Stimulated activated CD8-positive, alpha-beta memory T cell treated with anti-CD3 and anti-CD28 coated beads, Interleukin-12 subunit alpha, Interleukin-12 subunit beta, amount 100 ng/mL, for 24 hours (primary cell): ENCODE data around the gene CAPN15.

ENCODE experiments used
- DNase-seq: peaks from one replicate; pipeline ENCODE4 v3.0.0-alpha.2; 2020; ENCODE audit errors: extremely low read depth

The CAPN15 gene

GRCh38 chr16:561957-562938, 34.7 kb downstream of the CAPN15 start:
- DNase-seq, result no peak

DNA sequence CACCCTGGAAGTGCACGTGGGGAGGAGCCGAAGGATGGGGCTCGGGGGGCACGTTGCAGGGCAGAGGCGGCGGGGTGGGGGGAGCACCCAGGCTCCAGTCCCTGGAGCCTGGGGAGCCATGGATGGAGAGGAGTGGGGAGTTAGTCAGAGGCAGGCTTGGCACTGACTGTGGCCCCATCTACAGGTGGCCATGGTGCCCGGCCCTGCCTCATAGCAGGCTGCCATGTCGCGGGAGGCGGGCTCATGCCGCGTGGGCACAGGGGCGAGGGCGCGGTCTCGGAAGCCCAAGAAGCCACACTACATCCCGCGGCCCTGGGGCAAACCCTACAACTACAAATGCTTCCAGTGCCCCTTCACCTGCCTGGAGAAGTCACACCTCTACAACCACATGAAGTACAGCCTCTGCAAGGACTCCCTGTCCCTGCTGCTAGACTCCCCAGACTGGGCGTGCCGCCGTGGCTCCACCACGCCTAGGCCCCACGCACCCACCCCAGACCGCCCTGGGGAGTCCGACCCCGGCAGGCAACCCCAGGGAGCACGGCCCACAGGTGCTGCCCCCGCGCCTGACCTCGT, 35.6 kb downstream of the CAPN15 start:
- DNase-seq, result no peak

- DNase-seq, result no peak
Measured at GRCh38 chr16:564690-565418, 37.3 kb downstream of the CAPN15 start.

GRCh38 chr16:565419-566330, 38.2 kb downstream of the CAPN15 start:
- DNase-seq, result no peak

GRCh38 chr16:566475-567372, 39.2 kb downstream of the CAPN15 start, which contains the start of gene NHLRC4:
NHLRC4 (plus strand) TSS chr16:567005; CDS start chr16:568048, 1,043 bp downstream.
- no peak for DNase-seq

DNA sequence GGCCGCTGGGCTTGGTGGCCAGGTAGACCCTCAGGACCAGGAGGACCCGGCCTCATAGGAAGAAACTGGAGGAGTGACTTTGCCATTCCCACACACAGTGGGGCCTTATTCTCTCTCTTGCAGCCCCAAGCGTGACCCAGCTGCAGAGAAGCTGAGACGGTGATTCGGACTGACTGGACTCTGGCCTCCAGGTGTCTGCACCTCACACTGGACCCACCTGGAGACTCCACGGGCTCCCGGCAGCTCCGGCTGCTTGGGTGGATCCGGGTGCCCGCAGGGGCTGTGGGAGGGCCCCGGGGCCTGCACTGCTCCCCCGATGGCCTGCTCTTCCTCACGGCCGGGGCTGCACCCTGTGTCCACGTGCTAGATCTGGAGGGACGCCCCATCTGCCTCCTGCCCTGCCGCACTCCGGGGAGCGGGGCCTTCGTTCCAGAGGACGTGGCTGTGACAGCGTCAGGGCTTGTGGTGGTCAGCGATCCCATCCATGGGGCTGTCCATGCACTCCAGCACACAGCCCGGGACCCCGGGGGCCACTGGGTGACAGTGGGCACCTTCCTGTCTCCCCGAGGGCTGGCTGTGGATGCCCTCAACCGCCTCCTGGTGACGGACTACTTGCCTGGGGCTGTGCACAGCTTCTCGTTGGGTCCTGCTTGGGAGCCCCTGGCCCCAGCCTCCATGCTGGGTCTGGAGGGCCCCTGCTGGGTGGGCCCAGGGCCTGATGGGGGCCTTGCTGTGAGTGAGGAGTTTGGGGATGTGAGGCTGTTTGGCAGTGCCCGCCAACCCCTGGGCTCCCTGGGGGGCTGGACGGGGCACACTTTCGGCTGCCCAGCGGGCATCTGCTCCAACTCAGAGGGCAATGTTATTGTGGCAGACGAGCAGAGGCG, 40.1 kb downstream of the CAPN15 start:
- no peak for DNase-seq

DNA sequence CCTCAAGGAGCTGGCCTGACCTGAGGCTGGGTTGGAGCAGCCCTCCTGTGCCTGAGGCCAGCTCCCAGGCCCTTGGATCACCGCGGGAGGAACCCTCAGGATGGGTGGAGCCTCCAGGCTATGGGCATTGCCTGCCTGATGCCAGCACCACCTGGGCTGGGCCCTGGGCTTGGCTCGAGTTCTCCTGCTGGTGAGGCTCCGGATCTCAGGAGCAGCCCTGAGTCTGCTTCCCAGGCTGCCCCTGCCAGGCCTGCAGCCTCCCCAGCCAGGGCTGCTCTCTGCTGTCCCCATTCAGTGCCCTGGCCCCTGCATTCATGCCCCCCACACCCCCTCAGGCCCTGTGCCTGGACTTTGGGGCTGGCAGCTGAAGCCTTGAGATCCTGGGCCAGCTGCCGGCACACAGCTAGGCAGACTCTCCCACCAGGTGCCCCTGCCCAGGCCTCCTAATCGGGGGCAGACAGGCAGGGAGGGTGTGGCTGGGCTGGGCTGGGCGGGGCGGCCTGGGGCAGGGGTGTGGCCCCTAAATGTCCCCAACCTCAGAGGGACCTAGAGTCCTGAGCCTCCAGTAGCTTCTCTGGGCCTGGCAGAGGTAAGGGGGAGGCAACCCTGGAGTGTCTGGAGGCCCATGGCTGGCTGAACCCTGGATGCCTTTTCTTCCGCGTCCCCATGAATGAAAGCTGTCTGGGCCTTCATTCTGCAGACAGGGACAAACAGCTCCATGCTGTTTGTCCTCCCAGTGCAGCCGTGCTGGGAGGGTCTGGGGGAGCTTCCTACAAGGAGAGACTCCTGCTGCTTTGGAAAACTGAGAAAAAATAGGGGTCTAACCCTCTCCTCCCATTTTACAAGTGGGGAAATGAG, 41.1 kb downstream of the CAPN15 start:
- DNase-seq, result no peak

DNA sequence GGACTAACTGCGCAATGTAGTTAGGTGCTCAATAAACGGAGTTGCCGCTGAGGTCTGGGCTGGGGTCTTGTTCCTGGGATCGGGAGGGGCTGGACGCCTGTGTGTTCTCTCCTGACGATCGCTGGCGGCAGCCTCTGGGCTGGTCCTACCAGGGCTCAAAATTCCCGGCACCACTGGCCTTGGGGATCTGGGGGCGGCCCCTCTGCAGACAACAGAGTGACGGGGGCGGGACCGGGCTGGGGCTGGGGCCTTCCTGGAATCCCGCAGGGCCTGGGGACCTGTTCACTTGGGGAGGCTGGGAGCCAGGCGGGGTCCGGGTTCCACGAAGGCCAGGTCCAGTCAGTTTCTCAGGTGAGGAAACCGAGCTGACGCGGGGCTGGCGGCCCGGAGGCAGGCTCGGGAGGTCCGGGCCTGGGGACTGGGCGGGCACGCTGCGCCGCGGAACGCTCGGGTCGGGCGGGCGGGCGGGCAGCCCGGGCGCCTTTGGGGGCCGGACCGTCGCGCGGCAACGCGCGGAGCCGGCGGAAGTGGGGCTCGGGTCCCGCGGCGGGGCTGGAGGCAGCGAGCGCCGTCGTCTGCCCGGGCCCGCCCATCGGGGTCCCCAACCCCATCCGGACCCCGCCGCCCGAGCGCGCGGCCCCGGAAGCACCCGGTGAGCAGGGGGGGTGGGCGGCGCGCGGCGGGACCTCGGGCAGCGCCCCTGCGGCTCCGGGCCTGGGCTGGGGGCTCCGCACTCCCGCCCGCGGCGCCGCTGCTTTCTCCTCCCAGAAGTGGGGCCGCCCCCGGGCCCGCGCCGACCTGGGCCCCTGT, 42.1 kb downstream of the CAPN15 start, which contains the start of gene PIGQ:
Gene PIGQ, plus strand, starts transcription at position 524 of the 810 bp plus-strand sequence. CDS start 4,107 bp downstream, outside the sequence.
- peak; percentile 37 for DNase-seq

GRCh38 chr16:572865-573650, 45.5 kb downstream of the CAPN15 start:
- no peak for DNase-seq

DNA sequence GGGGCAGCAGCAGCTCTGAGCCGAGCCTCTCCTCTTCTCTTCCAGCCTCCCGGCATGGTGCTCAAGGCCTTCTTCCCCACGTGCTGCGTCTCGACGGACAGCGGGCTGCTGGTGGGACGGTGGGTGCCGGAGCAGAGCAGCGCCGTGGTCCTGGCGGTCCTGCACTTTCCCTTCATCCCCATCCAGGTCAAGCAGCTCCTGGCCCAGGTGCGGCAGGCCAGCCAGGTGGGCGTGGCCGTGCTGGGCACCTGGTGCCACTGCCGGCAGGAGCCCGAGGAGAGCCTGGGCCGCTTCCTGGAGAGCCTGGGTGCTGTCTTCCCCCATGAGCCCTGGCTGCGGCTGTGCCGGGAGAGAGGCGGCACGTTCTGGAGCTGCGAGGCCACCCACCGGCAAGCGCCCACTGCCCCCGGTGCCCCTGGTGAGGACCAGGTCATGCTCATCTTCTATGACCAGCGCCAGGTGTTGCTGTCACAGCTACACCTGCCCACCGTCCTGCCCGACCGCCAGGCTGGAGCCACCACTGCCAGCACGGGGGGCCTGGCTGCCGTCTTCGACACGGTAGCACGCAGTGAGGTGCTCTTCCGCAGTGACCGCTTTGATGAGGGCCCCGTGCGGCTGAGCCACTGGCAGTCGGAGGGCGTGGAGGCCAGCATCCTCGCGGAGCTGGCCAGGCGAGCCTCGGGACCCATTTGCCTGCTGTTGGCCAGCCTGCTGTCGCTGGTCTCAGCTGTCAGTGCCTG, 46.7 kb downstream of the CAPN15 start:
- no peak for DNase-seq

DNA sequence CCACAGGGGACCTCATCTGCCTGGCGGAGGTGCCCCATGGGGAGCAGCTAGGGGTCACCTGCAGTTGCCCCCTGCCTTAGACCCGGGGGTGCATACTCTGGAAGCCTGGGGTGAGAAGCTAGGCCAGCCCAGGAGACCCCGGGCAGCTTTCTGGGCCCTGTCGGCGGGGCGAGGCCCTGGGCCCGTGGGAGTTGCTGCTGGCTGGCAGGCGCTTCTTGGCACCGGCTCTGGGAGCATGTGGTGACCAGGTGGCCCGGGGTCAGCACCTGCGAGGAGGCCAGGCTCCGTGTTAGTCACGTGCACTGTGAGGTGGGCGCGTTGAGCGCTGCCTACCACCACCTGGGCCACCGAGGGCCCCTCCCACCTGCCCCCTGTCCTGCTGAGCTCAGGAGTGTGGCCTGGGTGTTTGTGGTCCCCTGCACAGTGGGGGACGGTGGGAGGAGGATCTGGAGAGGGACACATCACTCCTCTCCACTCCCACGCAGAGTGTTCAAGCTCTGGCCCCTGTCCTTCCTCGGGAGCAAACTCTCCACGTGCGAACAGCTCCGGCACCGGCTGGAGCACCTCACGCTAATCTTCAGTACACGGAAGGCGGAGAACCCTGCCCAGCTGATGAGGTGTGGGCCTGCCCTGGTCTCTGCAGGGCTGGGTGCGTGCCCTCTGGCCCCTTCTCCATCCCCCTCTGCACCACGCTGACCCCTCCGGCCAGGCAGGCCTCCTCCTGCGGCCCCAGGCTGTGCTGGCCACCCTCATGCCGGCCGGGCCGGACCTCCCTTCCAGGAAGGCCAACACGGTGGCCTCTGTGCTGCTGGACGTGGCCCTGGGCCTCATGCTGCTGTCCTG, 48.1 kb downstream of the CAPN15 start:
- no peak for DNase-seq

GRCh38 chr16:576197-576822, 48.8 kb downstream of the CAPN15 start:
- DNase-seq, result no peak

DNA sequence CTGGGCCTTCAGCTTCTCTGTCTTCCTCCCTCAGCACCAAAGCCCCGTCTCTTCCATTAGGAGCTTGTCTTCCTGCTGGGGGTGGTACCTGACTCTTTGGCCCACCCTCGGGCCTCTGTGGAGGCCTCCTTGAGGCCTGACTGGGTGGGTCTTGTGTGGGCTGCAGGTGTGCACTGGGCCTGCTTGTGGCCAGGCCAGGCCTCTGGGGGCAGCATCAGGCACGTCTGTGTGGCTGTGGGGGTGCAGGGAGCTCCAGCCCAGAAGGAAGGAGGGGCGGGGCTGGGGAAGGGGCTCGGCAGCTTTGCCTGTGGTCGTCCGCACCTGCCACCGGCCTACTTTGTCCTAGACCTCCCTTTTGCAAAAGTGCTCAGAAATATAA, 49.3 kb downstream of the CAPN15 start:
- DNase-seq, result no peak

- DNase-seq, result no peak
Measured at GRCh38 chr16:577796-578195, 50.3 kb downstream of the CAPN15 start.
